Loucy (cell line): ENCODE measurements around the gene TMEM60.

ENCODE experiments used
- H2AFZ ChIP-seq: fragments of 200-600 bp; sonication (generic); 2 replicates; pipeline ENCODE4 v1.6.0; 2016; ENCODE audit warnings: antibody characterized with exemption, mild to moderate bottlenecking, low read length, moderate library complexity
- H3F3A ChIP-seq: fragments of 200-600 bp; 2 replicates; pipeline ENCODE4 v1.6.0; 2016; ENCODE audit warnings: antibody characterized with exemption, low read depth, mild to moderate bottlenecking
- H3K27me3 ChIP-seq: fragments of 200-600 bp; sonication (generic); 2 replicates; pipeline ENCODE4 v1.6.1; 2014; ENCODE audit warnings: low read length, mild to moderate bottlenecking; ENCODE audit not compliant: insufficient read depth, poor library complexity, severe bottlenecking
- H3K36me3 ChIP-seq: fragments of 200-600 bp; sonication (generic); 2 replicates; pipeline ENCODE4 v1.6.1; 2016; ENCODE audit warnings: low read length; ENCODE audit not compliant: insufficient read depth
- H3K4me1 ChIP-seq: fragments of 200-600 bp; sonication (generic); 2 replicates; pipeline ENCODE4 v1.5.1; 2014; ENCODE audit warnings: low read length, mild to moderate bottlenecking; ENCODE audit not compliant: insufficient read depth, poor library complexity, severe bottlenecking
- H3K4me2 ChIP-seq: fragments of 200-600 bp; sonication (generic); 2 replicates; pipeline ENCODE4 v1.6.0; 2014; ENCODE audit warnings: antibody characterized with exemption, low read length, low read depth, mild to moderate bottlenecking; ENCODE audit not compliant: poor library complexity, severe bottlenecking
- H3K4me3 ChIP-seq: fragments of 200-600 bp; sonication (generic); 2 replicates; pipeline ENCODE4 v1.5.1; 2014; ENCODE audit warnings: low read length, mild to moderate bottlenecking, mixed read lengths; ENCODE audit not compliant: poor library complexity, severe bottlenecking
- H3K79me2 ChIP-seq: fragments of 200-600 bp; sonication (generic); 2 replicates; pipeline ENCODE4 v1.6.1; 2014; ENCODE audit warnings: low read length; ENCODE audit not compliant: insufficient read depth
- H3K9ac ChIP-seq: fragments of 200-600 bp; sonication (generic); 2 replicates; pipeline ENCODE4 v1.6.0; 2014; ENCODE audit warnings: mild to moderate bottlenecking, low read depth, low read length, moderate library complexity; ENCODE audit not compliant: poor library complexity, severe bottlenecking
- H3K9me2 ChIP-seq: fragments of 200-600 bp; sonication (generic); replicated peaks from 2 replicates; pipeline ENCODE4 v1.6.1; 2016; ENCODE audit warnings: low read depth, low read length, mixed read lengths
- H3K9me3 ChIP-seq: fragments of 200-600 bp; sonication (generic); 2 replicates; pipeline ENCODE4 v1.6.1; 2014; ENCODE audit warnings: mild to moderate bottlenecking, antibody characterized with exemption, low read length, low read depth; ENCODE audit not compliant: insufficient read depth
- H4K20me1 ChIP-seq: fragments of 200-600 bp; sonication (generic); 2 replicates; pipeline ENCODE4 v1.6.0; 2014; ENCODE audit warnings: antibody characterized with exemption, low read length, mild to moderate bottlenecking; ENCODE audit not compliant: insufficient read depth, poor library complexity, severe bottlenecking
- CTCF ChIP-seq: fragments of 200-600 bp; sonication (generic); conservative IDR thresholded peaks from 2 replicates; pipeline ENCODE4 v1.5.1; 2014; ENCODE audit warnings: mild to moderate bottlenecking, antibody characterized with exemption, low read length
- EZH2phosphoT487 ChIP-seq: fragments of 200-600 bp; IDR thresholded peaks from 2 replicates; pipeline ENCODE4 v1.6.1; 2018; ENCODE audit warnings: antibody characterized with exemption, mild to moderate bottlenecking, moderate library complexity, borderline replicate concordance

TMEM60 gene

GRCh38 chr7:77808517-77808916, 10.3 kb upstream of the TMEM60 start:
- H3K9me3 ChIP-seq = peaks cover 18% of the 10 kb centered on the region
- H2AFZ ChIP-seq = no peak overlapping the region
- H3K27me3 ChIP-seq = no peaks in the 10 kb centered on the region
- H3K4me1 ChIP-seq = peaks cover 12% of the 10 kb centered on the region
- H3K4me3 ChIP-seq = no peak overlapping the region
- no peaks in the 10 kb centered on the region; the same call in 1 of the 2 replicates for H3K36me3 ChIP-seq
- H3F3A ChIP-seq = no peaks in the 10 kb centered on the region
- no peaks in the 10 kb centered on the region for H3K9me2 ChIP-seq
- no peak overlapping the region for H3K9ac ChIP-seq
- no peak overlapping the region for H3K4me2 ChIP-seq
- H3K79me2 ChIP-seq = peaks cover 90% of the 10 kb centered on the region
- H4K20me1 ChIP-seq = peaks cover 12% of the 10 kb centered on the region
- TF ChIP-seq EZH2phosphoT487 = no peak
- TF ChIP-seq CTCF = no peak

- H3K9ac ChIP-seq = no peak overlapping the region
- no peaks in the 10 kb centered on the region for H3F3A ChIP-seq
- no peaks in the 10 kb centered on the region for H3K27me3 ChIP-seq
- H4K20me1 ChIP-seq = peaks cover 23% of the 10 kb centered on the region
- peaks cover 22% of the 10 kb centered on the region for H3K4me1 ChIP-seq
- H2AFZ ChIP-seq = no peak overlapping the region
- H3K36me3 ChIP-seq = no peaks in the 10 kb centered on the region; the same call in 1 of the 2 replicates
- peaks cover 76% of the 10 kb centered on the region for H3K79me2 ChIP-seq
- H3K4me3 ChIP-seq = no peak overlapping the region
- H3K9me2 ChIP-seq = no peaks in the 10 kb centered on the region
- TF ChIP-seq EZH2phosphoT487 = no peak
- H3K4me2 ChIP-seq = no peak overlapping the region
- H3K9me3 ChIP-seq = peaks cover 18% of the 10 kb centered on the region
Measured at GRCh38 chr7:77806425-77806824, 8.2 kb upstream of the TMEM60 start.

GRCh38 chr7:77802557-77803405, 4.5 kb upstream of the TMEM60 start:
- Histone ChIP-seq H3F3A (no peaks in the 10 kb centered on the region), H4K20me1 (peaks cover 36% of the 10 kb centered on the region), H3K4me3 (peak overlapping the region; percentile 12), H3K27me3 (no peaks in the 10 kb centered on the region), H2AFZ (no peak overlapping the region), H3K9ac (no peak overlapping the region), H3K9me3 (peaks cover 13% of the 10 kb centered on the region), H3K79me2 (peaks cover 71% of the 10 kb centered on the region), H3K36me3 (no peaks in the 10 kb centered on the region; the same call in 1 of the 2 replicates), H3K4me2 (peak overlapping the region; percentile 45), H3K9me2 (no peaks in the 10 kb centered on the region), H3K4me1 (peaks cover 37% of the 10 kb centered on the region)
- peak; percentile 67; the same call in 1 of the 2 replicates for TF ChIP-seq EZH2phosphoT487
- TF ChIP-seq CTCF = no peak
